IPS DF 4.7 (cell line): ENCODE data around the gene CRCP.

Experiments used
- DNase-seq: peaks from one replicate; pipeline ENCODE4 v3.0.0-alpha.2; 2013; ENCODE audit warnings: low spot score; ENCODE audit errors: extremely low read depth

CRCP gene

DNA sequence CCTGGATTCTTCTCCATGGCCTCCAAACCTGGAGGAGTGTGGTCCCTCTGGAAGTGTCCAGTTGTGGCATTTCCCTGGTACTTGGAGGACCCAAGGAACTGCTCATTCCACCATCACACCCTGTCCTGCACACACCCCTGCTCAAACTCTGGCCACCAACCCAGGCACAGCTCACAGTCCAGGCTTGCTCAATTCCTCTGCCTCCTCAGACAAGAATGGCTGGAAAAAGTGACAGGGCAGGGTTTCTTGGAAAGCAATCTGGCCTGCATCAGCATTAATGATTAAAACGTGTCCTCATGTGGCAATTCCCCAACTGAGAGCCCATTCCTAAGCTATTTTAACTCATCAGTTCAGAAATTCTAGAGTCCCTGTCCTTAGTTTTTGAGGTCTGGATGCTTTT lies 73.3 kb downstream of the CRCP start:
- no peak for DNase-seq

DNA sequence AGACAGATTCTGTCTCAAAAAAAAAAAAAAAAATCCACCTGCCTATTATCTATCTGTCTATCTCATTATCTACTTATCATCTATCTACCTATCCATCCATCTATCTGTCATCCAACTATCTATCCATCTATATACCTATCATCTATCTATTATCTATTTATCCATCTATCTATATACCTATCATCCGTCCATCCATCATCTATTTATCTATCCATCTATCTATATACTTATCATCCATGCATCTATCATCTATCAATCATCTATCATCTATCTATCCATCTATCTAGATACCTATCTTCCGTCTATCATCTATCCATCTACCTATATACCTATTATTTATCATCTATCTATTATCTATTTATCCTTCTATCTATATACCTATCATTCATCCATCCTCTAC lies 74.0 kb downstream of the CRCP start:
- no peak for DNase-seq

DNA sequence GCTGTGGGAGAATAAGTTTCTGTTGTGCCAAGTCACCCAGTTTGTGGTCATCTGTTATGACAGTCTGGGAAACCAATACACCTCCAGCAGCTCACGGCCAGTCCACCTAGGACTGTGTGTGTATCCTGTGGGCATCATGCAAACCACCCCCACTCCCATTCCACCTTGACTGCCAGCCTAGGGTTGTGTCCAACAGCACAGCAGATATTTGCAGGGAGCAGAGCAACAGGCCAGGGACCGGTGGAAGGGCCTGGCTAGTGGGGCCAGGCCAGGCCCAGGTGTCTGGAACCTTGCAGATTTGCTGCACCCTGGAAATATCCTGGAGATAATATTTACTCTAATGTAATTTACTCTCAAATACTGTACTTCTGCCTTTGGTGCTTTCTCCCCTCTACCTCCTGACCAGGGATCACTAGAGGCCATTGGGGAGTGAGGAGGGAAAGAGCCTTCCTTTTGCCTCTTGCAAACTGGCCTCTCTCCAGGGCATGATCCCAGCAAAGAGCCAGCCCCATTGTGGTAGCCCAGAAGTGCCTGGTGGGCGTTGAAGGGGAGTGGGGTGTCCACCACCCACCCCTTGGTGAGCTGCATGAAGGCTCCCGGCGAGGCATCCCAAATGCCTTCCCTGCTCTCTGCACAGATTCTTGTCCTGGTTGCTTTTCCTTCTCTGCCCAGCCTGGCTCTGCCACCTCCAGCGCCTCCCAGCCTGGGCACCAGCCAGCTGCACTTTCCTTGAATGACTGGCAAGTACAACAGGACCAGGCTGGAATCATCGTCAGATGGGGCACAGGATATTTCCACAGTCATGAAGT lies 75.3 kb downstream of the CRCP start:
- no peak for DNase-seq

DNA sequence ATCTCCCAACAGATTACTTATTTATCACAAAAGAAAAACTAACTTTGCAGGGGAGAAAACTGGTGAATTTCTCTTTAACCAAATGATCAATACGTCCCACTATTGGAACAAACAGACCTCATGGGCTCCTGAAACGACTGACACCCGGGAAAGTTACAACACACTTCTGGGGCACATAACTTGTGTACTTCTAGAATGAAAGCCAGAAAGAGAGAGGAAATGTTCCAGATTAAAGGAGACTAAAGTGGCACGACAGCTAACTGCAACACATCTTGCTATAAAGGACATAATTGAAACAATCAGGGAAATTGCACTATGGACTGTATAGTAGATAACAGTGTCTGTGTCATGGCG lies 75.8 kb downstream of the CRCP start:
- DNase-seq: no peak

DNA sequence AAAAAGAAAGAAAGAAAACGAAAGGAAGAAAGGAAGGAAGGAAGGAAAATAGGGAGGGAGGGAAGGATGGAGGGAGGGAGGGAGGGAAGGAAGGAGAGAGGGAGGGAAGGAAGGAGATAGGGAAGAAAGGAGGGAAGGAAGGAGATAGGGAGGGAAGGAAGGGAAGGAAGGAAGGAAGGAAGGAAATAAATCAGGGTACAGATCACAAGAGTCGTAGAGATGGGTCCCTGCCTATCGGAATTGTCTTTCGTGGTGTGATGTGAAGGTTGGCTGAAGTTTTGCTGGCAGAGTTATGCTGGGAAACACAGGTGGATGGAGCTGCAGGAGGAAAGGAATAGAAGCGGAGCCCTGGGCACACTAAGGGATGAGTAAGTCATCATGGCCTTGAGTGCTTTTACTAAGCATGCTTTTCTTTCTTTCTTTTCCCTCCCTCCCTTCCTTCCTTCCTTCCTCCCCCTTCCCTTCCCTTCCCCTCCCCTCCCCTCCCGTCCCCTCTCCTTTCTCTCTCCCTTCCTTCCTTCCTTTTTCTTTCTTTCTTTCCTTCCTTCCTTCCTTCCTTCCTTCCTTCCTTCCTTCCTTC lies 78.6 kb downstream of the CRCP start:
- DNase-seq: no peak

DNA sequence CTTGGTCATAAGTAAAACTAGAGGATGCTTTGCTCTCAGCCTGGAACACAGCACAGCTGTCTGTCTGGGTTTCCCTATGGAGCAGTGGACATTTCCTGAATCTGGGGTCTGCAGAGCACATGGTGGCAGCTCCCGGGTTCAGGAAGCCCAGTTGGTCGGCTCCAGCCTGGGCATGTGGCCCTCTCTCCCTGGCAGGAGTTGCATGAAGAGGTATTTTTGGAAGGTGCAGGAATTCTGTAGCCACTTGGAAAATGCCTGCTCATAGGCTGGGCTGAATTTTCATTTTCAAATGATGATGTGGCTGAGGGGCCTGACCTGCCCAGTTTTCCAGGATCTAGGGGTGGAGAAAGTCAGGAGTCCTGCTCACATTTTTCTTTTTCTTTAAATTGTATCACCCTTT lies 83.8 kb downstream of the CRCP start:
- no peak for DNase-seq

DNA sequence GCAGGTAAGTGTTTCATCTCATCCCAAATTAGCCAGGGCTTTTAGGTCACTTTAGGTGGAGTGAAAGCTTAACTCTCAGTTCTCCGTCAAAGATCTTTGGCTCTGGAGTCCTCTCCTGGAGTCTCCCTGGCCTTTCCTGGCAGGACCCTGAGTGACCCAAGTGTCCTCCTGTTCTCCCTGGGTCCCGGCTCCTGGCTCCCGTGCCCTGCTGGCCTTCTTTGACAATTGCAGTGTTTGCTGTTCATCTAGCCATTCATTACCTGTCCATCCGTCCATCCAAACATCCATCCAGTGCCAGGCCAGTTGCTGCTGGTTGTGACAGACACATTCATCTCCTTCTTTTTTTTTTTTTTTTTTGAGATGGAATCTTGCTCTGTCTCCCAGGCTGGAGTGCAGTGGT lies 84.3 kb downstream of the CRCP start:
- no peak for DNase-seq

DNA sequence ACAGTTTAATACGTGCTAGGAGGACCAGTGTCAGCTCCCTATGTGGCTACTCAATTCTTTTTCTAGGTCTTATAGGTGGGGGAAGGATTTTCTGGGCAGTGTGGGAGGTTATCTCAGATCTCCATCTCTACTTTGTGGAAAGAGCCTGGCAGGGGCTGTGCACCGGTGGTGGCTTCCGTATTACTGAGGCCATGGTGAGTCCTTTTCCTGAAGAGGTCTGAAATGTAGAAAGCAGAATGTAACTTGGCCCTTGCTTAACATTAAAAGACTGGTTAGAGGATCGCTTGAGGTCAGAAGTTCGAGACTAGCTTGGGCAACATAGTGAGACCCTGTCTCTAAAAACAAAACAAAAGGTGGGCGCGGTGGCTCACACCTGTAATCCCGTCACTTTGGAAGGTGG lies 87.8 kb downstream of the CRCP start:
- DNase-seq: no peak
